Upper lobe of left lung (tissue), 6 donors: ENCODE data around the gene SPINT1. TPM values are rescaled to one million over a fixed set of nuclear protein-coding genes. Genes with fewer than 3 reads are reported as not detected.

Experiments used
- ATAC-seq, 2 donors: fragments of 200-7000 bp; cut with Tn5 transposase; one replicate each; pipeline ENCODE4 v1.9.1; 2022; ENCODE audit warnings: mild to moderate bottlenecking in 2 of 2, moderate library complexity in 2 of 2; ENCODE audit not compliant: low FRiP score in 2 of 2
- DNase-seq, 2 donors: peaks; one replicate each; pipeline ENCODE4 v3.0.0-alpha.2; 2019 to 2020
- H3K27ac ChIP-seq, 4 donors: fragments of 200-600 bp; sonication (generic); one replicate each; pipeline ENCODE4 v1.5.1; 2016 to 2019
- H3K27me3 ChIP-seq, 4 donors: fragments of 200-600 bp; sonication (generic); one replicate each; pipeline ENCODE4 v1.5.1; 2017 to 2019
- H3K36me3 ChIP-seq, 4 donors: fragments of 200-600 bp; sonication (generic); one replicate each; pipeline ENCODE4 v1.5.1; 2016 to 2019
- H3K4me1 ChIP-seq, 4 donors: fragments of 200-600 bp; sonication (generic); one replicate each; pipeline ENCODE4 v1.5.1; 2018 to 2019
- H3K4me3 ChIP-seq, 4 donors: fragments of 200-600 bp; sonication (generic); one replicate each; pipeline ENCODE4 v1.5.1; 2017 to 2019; ENCODE audit warnings: mild to moderate bottlenecking in 2 of 4, moderate library complexity in 1 of 4
- H3K9me3 ChIP-seq, 4 donors: fragments of 200-600 bp; sonication (generic); one replicate each; pipeline ENCODE4 v1.5.1; 2018 to 2019
- EP300 ChIP-seq, 4 donors: sonication (generic); formaldehyde crosslinking; IDR thresholded peaks; one replicate each; pipeline ENCODE4 v1.5.1; 2017; ENCODE audit warnings: antibody characterized with exemption in 4 of 4, control low read depth in 2 of 4
- POLR2A ChIP-seq, 4 donors: fragments of 450-650 bp; IDR thresholded peaks; one replicate each; pipeline ENCODE4 v1.5.1; 2016 to 2017; ENCODE audit warnings: antibody characterized with exemption in 4 of 4, mild to moderate bottlenecking in 2 of 4
- POLR2AphosphoS5 ChIP-seq, 2 donors: sonication (generic); formaldehyde crosslinking; IDR thresholded peaks; one replicate each; pipeline ENCODE4 v1.5.1; 2017; ENCODE audit warnings: antibody characterized with exemption in 2 of 2
- WGBS, 2 donors: methylation state at CpG; one replicate each; pipeline ENCODE4 v1.1.5; 2017 to 2018; 5-methylcytosine and 5-hydroxymethylcytosine counted together
- total RNA-seq, 6 donors: library from RNA; depleted of rRNA in 4 of 6; stranded (reverse); fragments of >200 nt in 4 of 6; gene quantifications; one replicate each; pipeline versions ENCODE4 v1.1.0 to v1.2.1, GENCODE V29; 2016 to 2021
- TF ChIP-seq, protein P1 (sequence below), 6 experiments: fragments of 450-650 bp in 4 of 6; fragments of 200-600 bp in 2 of 6; sonication (generic) in 2 of 6; IDR thresholded peaks; one replicate each; pipeline ENCODE4 v1.5.1; 2016 to 2019; ENCODE audit warnings: antibody characterized with exemption in 6 of 6
- donor health status: DM: no; HTN: no; CAD: no; lungs with moderate emphysema.
- donor health status: DM: no; HTN: yes; CAD: no; lungs with severe emphysema.

The SPINT1 gene
- total RNA-seq, 6 donors from 2014 or later, result 99.3 to 252 (median 163) TPM

- H3K9me3 ChIP-seq, result no peaks in the 10 kb centered on the region
Measured at GRCh38 chr15:40830884-40831283, 13.0 kb upstream of the SPINT1 start.

DNA sequence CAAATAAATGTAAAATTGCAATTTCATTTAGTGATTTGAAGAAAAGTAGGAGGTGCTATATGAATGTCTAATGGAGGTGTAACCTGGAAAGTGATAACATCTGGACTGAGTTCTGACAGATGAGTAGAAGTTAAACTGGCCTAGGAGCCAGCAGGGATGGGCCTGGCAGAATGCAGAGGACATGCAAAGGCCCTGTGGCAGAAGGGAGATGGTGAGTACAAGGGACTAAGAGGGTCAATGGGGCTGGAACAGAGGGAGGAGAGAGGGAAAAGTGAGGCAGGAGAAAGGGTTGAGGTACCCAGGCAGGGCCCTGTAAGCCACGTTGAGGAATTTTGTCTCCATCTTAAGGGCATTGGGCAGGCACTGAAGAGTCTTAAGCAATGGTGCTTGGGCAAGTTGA, 12.0 kb upstream of the SPINT1 start:
- no peaks in the 10 kb centered on the region for H3K4me1 ChIP-seq
- no peak for ATAC-seq
- no peaks in the 10 kb centered on the region for H3K27me3 ChIP-seq
- TF ChIP-seq, protein P1, sequence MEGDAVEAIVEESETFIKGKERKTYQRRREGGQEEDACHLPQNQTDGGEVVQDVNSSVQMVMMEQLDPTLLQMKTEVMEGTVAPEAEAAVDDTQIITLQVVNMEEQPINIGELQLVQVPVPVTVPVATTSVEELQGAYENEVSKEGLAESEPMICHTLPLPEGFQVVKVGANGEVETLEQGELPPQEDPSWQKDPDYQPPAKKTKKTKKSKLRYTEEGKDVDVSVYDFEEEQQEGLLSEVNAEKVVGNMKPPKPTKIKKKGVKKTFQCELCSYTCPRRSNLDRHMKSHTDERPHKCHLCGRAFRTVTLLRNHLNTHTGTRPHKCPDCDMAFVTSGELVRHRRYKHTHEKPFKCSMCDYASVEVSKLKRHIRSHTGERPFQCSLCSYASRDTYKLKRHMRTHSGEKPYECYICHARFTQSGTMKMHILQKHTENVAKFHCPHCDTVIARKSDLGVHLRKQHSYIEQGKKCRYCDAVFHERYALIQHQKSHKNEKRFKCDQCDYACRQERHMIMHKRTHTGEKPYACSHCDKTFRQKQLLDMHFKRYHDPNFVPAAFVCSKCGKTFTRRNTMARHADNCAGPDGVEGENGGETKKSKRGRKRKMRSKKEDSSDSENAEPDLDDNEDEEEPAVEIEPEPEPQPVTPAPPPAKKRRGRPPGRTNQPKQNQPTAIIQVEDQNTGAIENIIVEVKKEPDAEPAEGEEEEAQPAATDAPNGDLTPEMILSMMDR (IDR thresholded peaks at IDR 0.05), result no peak
- TF ChIP-seq EP300 (IDR thresholded peaks at IDR 0.05) (no peak), POLR2AphosphoS5 (IDR thresholded peaks at IDR 0.05) (no peak), POLR2A (IDR thresholded peaks at IDR 0.05) (no peak)
- no peaks in the 10 kb centered on the region for H3K36me3 ChIP-seq
- WGBS, 2 donors, result 75 to 76% methylated on average over 1 of the region's 1 CpG
- DNase-seq, result no peak
- H3K4me3 ChIP-seq, result no peak overlapping the region
- no peak overlapping the region for H3K27ac ChIP-seq
- no peaks in the 10 kb centered on the region for H3K9me3 ChIP-seq

More at GRCh38 chr15:40830884-40831283, 13.0 kb upstream of the SPINT1 start:
- Histone ChIP-seq H3K4me1 (no peaks in the 10 kb centered on the region), H3K4me3 (no peak overlapping the region), H3K27me3 (no peaks in the 10 kb centered on the region), H3K27ac (no peak overlapping the region), H3K36me3 (no peaks in the 10 kb centered on the region)
- no peak for ATAC-seq
- TF ChIP-seq, protein P1 (IDR thresholded peaks at IDR 0.05), result no peak
- no peak for TF ChIP-seq POLR2AphosphoS5 (IDR thresholded peaks at IDR 0.05)
- TF ChIP-seq EP300 (IDR thresholded peaks at IDR 0.05), result no peak
- TF ChIP-seq POLR2A (IDR thresholded peaks at IDR 0.05), result no peak
- no peak for DNase-seq
- 71 to 76% methylated on average over 2 of the region's 2 CpGs for WGBS, 2 donors

GRCh38 chr15:40832903-40833302, 10.9 kb upstream of the SPINT1 start:
- ATAC-seq, result no peak
- TF ChIP-seq, protein P1 (IDR thresholded peaks at IDR 0.05), result no peak
- TF ChIP-seq EP300 (IDR thresholded peaks at IDR 0.05) (no peak), POLR2A (IDR thresholded peaks at IDR 0.05) (no peak), POLR2AphosphoS5 (IDR thresholded peaks at IDR 0.05) (no peak)
- Histone ChIP-seq H3K9me3 (no peaks in the 10 kb centered on the region), H3K4me1 (no peaks in the 10 kb centered on the region), H3K4me3 (no peak overlapping the region), H3K27me3 (no peaks in the 10 kb centered on the region), H3K27ac (no peak overlapping the region), H3K36me3 (no peaks in the 10 kb centered on the region)
- DNase-seq, result no peak

- no peaks in the 10 kb centered on the region for H3K27me3 ChIP-seq
- no peak overlapping the region for H3K27ac ChIP-seq
- no peaks in the 10 kb centered on the region for H3K4me1 ChIP-seq
- DNase-seq (no peak), ATAC-seq (no peak)
- WGBS, 2 donors, result 93 to 100% methylated on average over 1 of the region's 1 CpG
- H3K4me3 ChIP-seq, result no peak overlapping the region
- H3K36me3 ChIP-seq, result no peaks in the 10 kb centered on the region
- TF ChIP-seq, protein P1 (IDR thresholded peaks at IDR 0.05), result no peak
- TF ChIP-seq EP300 (IDR thresholded peaks at IDR 0.05) (no peak), POLR2AphosphoS5 (IDR thresholded peaks at IDR 0.05) (no peak), POLR2A (IDR thresholded peaks at IDR 0.05) (no peak)
- no peaks in the 10 kb centered on the region for H3K9me3 ChIP-seq
Measured at GRCh38 chr15:40836020-40836419, 7.8 kb upstream of the SPINT1 start.

GRCh38 chr15:40838756-40839155, 5.1 kb upstream of the SPINT1 start:
- no peak for DNase-seq
- Histone ChIP-seq H3K4me3 (no peak overlapping the region), H3K4me1 (peaks cover 0 to 6% (median 2%) of the 10 kb centered on the region in 4 donors), H3K27me3 (peaks cover 0 to 3% (median 0%) of the 10 kb centered on the region in 4 donors), H3K27ac (no peak overlapping the region), H3K36me3 (no peaks in the 10 kb centered on the region), H3K9me3 (no peaks in the 10 kb centered on the region)
- WGBS, 2 donors, result 87 to 89% methylated on average over 5 of the region's 5 CpGs
- no peak for ATAC-seq
- TF ChIP-seq, protein P1 (IDR thresholded peaks at IDR 0.05), result no peak
- no peak for TF ChIP-seq POLR2A (IDR thresholded peaks at IDR 0.05)
- no peak for TF ChIP-seq EP300 (IDR thresholded peaks at IDR 0.05)
- no peak for TF ChIP-seq POLR2AphosphoS5 (IDR thresholded peaks at IDR 0.05)
